HG03354 (cell line): ENCODE results near the gene APOL6.
"Not testable (repeated sequence)": the region's sequence is repeated elsewhere in the genome, so short reads cannot be mapped to it uniquely, and the experiment has no call there.

Experiments
- ATAC-seq: cut with Tn5 transposase; IDR thresholded peaks from one replicate; pipeline ENCODE4 v1.9.1; 2021; ENCODE audit warnings: mild to moderate bottlenecking; ENCODE audit not compliant: unreplicated experiment, poor library complexity, severe bottlenecking

The APOL6 gene

GRCh38 chr22:35616043-35616442 lies 32.2 kb upstream of the APOL6 start:
- ATAC-seq = no peak

- no peak for ATAC-seq
These were observed 31.0 kb upstream of the APOL6 start, which contains the start of gene MB for GRCh38 chr22:35617137-35617755. Gene MB, minus strand, starts transcription at chr22:35617329. Its CDS starts 72 bp downstream, at chr22:35617257.

- no peak for ATAC-seq
These were observed 29.6 kb upstream of the APOL6 start for GRCh38 chr22:35618427-35619223.

- no peak for ATAC-seq
These were observed 28.7 kb upstream of the APOL6 start for GRCh38 chr22:35619336-35620094.

- ATAC-seq = no peak
These were observed 27.5 kb upstream of the APOL6 start for GRCh38 chr22:35620624-35621251.

GRCh38 chr22:35621451-35621850 lies 26.8 kb upstream of the APOL6 start:
- ATAC-seq = no peak

- ATAC-seq = no peak
These were observed 25.9 kb upstream of the APOL6 start for GRCh38 chr22:35622191-35622913.

GRCh38 chr22:35623885-35624284 lies 24.4 kb upstream of the APOL6 start:
- not testable (repeated sequence) for ATAC-seq

GRCh38 chr22:35624547-35624946 lies 23.7 kb upstream of the APOL6 start:
- ATAC-seq = no peak

GRCh38 chr22:35625763-35626432 lies 22.3 kb upstream of the APOL6 start:
- no peak for ATAC-seq

GRCh38 chr22:35627267-35628041 lies 20.8 kb upstream of the APOL6 start:
- no peak for ATAC-seq

- ATAC-seq = no peak
These were observed 19.5 kb upstream of the APOL6 start for GRCh38 chr22:35628732-35629131.

GRCh38 chr22:35629406-35630216 lies 18.6 kb upstream of the APOL6 start:
- ATAC-seq = no peak

GRCh38 chr22:35630387-35630793 lies 17.9 kb upstream of the APOL6 start:
- ATAC-seq = no peak

GRCh38 chr22:35630891-35631290 lies 17.4 kb upstream of the APOL6 start:
- no peak for ATAC-seq

- ATAC-seq = no peak
These were observed 16.6 kb upstream of the APOL6 start for GRCh38 chr22:35631597-35631996.

GRCh38 chr22:35632935-35633334 lies 15.3 kb upstream of the APOL6 start:
- no peak for ATAC-seq
